ENCODE data around the gene SPCS2. TPM values are rescaled to one million over a fixed set of nuclear protein-coding genes. Genes with fewer than 3 reads are reported as not detected.
"Not testable (repeated sequence)": the region's sequence is repeated elsewhere in the genome, so short reads cannot be mapped to it uniquely, and the experiment has no call there.

SPCS2 gene
- total and polyA plus RNA-seq, 7 donors: 51.1 to 132 (median 78.9) TPM

DNA sequence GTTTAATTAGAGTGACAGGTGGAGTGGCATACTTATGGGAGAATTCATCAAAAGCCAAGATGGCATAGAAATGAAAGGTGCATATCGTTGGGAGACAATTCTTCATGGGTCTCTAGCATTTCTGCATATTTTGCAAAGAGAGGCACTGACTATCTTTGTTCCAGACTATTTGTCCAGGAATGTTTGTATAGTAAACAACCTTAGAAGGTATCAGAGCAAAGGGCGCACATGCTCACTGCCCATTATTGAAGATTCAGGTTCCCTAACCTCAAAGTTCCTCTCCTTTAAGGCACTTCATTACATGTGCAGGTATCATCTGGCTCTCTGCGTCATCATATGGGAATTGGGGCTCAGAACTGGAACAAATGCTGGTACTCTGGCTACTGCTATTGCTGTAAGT is 35.0 kb downstream of the SPCS2 start:
- intact Hi-C loops (cut with DNase I): no loop called here
- Histone ChIP-seq H3K36me3 (ENCODE audit: insufficient read depth in 1 of 2, low read depth in 1 of 2) (peaks cover 0 to 11% of the 10 kb centered on the region in 2 donors), H3K27me3 (ENCODE audit: insufficient read depth in 3 of 3, low read length in 2 of 3) (no peaks in the 10 kb centered on the region), H3K27ac (no peak overlapping the region), H3K9me3 (no peaks in the 10 kb centered on the region), H3K4me1 (peaks cover 8% of the 10 kb centered on the region), H3K4me3 (no peak overlapping the region)
- ATAC-seq (no peak), DNase-seq (no peak)
- WGBS, 3 donors: 60 to 81% (median 73%) methylated on average over 3 of the region's 3 CpGs
- TF ChIP-seq, protein P1, sequence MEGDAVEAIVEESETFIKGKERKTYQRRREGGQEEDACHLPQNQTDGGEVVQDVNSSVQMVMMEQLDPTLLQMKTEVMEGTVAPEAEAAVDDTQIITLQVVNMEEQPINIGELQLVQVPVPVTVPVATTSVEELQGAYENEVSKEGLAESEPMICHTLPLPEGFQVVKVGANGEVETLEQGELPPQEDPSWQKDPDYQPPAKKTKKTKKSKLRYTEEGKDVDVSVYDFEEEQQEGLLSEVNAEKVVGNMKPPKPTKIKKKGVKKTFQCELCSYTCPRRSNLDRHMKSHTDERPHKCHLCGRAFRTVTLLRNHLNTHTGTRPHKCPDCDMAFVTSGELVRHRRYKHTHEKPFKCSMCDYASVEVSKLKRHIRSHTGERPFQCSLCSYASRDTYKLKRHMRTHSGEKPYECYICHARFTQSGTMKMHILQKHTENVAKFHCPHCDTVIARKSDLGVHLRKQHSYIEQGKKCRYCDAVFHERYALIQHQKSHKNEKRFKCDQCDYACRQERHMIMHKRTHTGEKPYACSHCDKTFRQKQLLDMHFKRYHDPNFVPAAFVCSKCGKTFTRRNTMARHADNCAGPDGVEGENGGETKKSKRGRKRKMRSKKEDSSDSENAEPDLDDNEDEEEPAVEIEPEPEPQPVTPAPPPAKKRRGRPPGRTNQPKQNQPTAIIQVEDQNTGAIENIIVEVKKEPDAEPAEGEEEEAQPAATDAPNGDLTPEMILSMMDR (IDR thresholded peaks at IDR 0.05): no peak

DNA sequence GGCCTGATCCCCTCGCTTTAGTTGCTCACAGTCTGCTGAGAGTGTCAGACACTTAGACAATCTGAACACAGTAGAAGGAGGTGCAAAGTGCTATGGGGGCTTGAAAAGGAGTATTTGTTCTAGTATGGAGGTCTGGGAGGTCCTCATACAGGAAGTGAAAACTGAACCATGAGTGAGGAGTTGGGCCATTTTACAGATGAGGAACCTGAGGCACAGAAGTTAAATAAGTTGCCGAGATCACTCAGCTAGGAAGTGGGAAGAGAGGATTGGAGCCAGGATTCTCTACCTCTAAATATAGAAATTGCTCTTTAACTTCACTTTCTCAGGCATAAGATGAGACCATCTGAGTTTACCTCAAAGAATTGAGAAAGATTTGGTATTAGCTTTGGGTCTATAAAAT is 35.7 kb downstream of the SPCS2 start:
- TF ChIP-seq, protein P1 (IDR thresholded peaks at IDR 0.05): no peak
- WGBS, 3 donors: 61 to 86% (median 77%) methylated on average over 2 of the region's 2 CpGs

DNA sequence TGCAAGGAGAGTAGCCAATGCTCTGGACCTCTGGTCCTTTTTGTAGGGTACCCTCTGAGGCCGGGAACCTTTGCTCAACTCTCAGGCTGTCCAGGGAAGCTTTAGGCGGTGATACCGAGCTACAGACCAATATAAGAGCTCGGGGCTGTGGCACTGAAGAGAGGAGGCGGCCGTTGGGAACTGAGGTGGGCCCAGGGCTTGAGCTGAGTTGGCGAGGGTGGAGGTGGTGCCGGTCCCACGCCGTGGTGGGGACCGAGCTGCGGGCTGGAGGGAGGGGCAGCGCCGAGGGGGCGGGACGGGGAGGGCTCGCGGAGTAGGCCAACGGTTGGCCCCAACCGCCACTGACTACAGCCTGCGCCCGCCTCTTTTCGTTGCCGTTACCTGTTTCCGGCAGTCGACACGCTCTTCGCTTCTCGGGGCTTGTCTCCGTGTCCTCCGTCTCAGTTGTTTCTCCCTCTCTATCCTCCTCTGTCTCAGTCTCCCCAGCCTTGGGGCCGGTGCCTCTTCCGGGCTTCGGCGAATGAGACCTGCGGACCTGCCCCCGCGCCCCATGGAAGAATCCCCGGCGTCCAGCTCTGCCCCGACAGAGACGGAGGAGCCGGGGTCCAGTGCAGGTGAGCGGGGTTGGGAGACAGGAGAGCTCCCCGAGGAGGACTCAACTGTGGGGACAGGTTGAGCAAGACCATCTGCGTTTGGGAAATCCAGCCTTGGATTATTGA is 39.6 kb downstream of the SPCS2 start, which contains the start of gene NEU3:
TSS of gene NEU3 (plus strand) at position 393 of the 719 bp plus-strand sequence. CDS start at position 521, 128 bp downstream.
- intact Hi-C loops (cut with DNase I): loop anchor here (2.0 to 5.0 kb wide), 2 partner anchors 40 to 41 kb away; partner anchors contain the start of genes SPCS2 (in 2 of the 2) and XRRA1 (in 2 of the 2)
- 0 to 2% (median 1%) methylated on average over 34 to 46 of the region's 46 CpGs for WGBS, 3 donors

More for the DNA sequence above, 35.7 kb downstream of the SPCS2 start:
- H3K27me3 ChIP-seq (ENCODE audit: insufficient read depth in 3 of 3, low read length in 2 of 3): no peaks in the 10 kb centered on the region
- H3K27ac ChIP-seq: no peak overlapping the region
- H3K4me3 ChIP-seq: no peak overlapping the region
- DNase-seq (no peak), ATAC-seq (no peak)
- H3K9me3 ChIP-seq: no peaks in the 10 kb centered on the region
- peaks cover 0 to 6% of the 10 kb centered on the region in 2 donors for H3K36me3 ChIP-seq (ENCODE audit: insufficient read depth in 1 of 2, low read depth in 1 of 2)
- H3K4me1 ChIP-seq: peaks cover 8% of the 10 kb centered on the region
- intact Hi-C loops (cut with DNase I): loop anchor here in 1 of 2 donors (5.0 kb wide), 1 partner anchor 37 kb away; the partner anchor contains the start of genes SPCS2 and XRRA1

DNA sequence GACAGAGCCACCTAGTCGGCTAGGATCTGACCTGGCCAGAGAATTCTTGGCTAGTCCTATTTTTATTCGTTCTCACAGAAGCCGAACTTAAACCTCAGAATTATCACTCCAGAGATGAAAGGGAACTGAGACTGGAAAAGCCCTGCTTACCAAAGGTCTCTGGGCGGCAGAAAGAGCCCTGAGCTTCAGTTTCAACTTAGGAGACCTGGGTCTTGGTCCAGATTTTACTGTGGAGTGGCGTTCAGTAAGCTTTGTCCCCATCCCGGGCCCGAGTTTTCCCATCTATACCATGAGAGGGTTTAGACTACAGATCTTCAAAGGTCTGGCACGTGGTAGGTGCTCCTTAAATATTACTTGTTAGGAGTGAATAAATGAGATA is 40.2 kb downstream of the SPCS2 start:
- intact Hi-C loops (cut with DNase I): loop anchor here (2.0 to 5.0 kb wide), 2 partner anchors 40 to 42 kb away; partner anchors contain the start of genes SPCS2 (in 2 of the 2) and XRRA1 (in 2 of the 2)
- H3K27me3 ChIP-seq (ENCODE audit: insufficient read depth in 3 of 3, low read length in 2 of 3): no peaks in the 10 kb centered on the region
- peak overlapping the region; percentile 95 for H3K4me3 ChIP-seq
- H3K9me3 ChIP-seq: no peaks in the 10 kb centered on the region
- TF ChIP-seq, protein P1 (IDR thresholded peaks at IDR 0.05): no peak
- peaks cover 0 to 8% of the 10 kb centered on the region in 2 donors for H3K36me3 ChIP-seq (ENCODE audit: insufficient read depth in 1 of 2, low read depth in 1 of 2)
- H3K27ac ChIP-seq: peak overlapping the region; percentile 93
- WGBS, 3 donors: 6 to 8% (median 8%) methylated on average over 8 of the region's 8 CpGs
- peak in 2 of 4 donors; percentile 7 to 21 for ATAC-seq
- DNase-seq: no peak
- H3K4me1 ChIP-seq: peaks cover 19% of the 10 kb centered on the region

More for the DNA sequence above, 39.6 kb downstream of the SPCS2 start, which contains the start of gene NEU3:
- TF ChIP-seq, protein P1 (IDR thresholded peaks at IDR 0.05): no peak
- Histone ChIP-seq H3K9me3 (no peaks in the 10 kb centered on the region), H3K4me1 (peaks cover 20% of the 10 kb centered on the region), H3K27me3 (ENCODE audit: insufficient read depth in 3 of 3, low read length in 2 of 3) (no peaks in the 10 kb centered on the region), H3K36me3 (ENCODE audit: insufficient read depth in 1 of 2, low read depth in 1 of 2) (peaks cover 0 to 3% of the 10 kb centered on the region in 2 donors), H3K4me3 (peak within 1 kb of the TSS; percentile 95), H3K27ac (peak within 1 kb of the TSS; percentile 93)
- DNase-seq: peak; percentile 79 to 89
- ATAC-seq: peak; percentile 90 to 94 (median 92)

DNA sequence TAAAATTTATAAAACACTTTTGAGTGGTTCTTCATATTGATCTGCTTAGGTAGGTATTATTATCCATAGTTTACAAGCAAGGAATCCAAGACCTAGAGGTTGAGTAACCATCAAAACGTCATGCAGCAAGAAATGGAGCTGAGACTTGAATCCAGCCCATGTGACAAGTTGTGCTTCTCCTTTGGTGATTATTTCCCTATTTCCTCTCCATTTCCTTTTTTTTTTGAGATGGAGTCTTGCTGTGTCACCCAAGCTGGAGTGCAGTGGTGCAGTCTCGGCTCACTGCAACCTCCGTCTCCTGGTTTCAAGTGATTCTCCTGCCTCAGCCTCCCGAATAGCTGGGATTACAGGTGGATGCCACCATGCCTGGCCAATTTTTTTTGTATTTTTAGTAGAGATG is 41.1 kb downstream of the SPCS2 start:
- peak overlapping the region; percentile 95 for H3K4me3 ChIP-seq
- 76 to 87% (median 78%) methylated on average over 4 of the region's 4 CpGs for WGBS, 3 donors
- H3K9me3 ChIP-seq; ATAC-seq; intact Hi-C loops (cut with DNase I); DNase-seq; H3K27me3 ChIP-seq (ENCODE audit: insufficient read depth in 3 of 3, low read length in 2 of 3): not testable (repeated sequence)
- H3K27ac ChIP-seq: peak overlapping the region; percentile 93
- H3K36me3 ChIP-seq (ENCODE audit: insufficient read depth in 1 of 2, low read depth in 1 of 2): peaks cover 1 to 17% of the 10 kb centered on the region in 2 donors
- H3K4me1 ChIP-seq: peaks cover 19% of the 10 kb centered on the region

Measured in psoas muscle (tissue), 8 donors.